Fibroblast of skin of left biceps (primary cell): ENCODE measurements around the gene TXNRD2.
A peak's percentile ranks its signal among the peaks of the same experiment; 100 is the strongest.
"Not testable (repeated sequence)": the region's sequence is repeated elsewhere in the genome, so short reads cannot be mapped to it uniquely, and the experiment has no call there.

Source experiments
- DNase-seq, 2 experiments: peaks; one replicate each; pipeline ENCODE4 v3.0.0-alpha.2; 2013; ENCODE audit warnings: low read depth in 2 of 2

The TXNRD2 gene

GRCh38 chr22:19948057-19948760 is 6.6 kb upstream of the TXNRD2 start:
- DNase-seq = no peak

GRCh38 chr22:19943082-19944026 is 1.7 kb upstream of the TXNRD2 start:
- peak; percentile 84 for DNase-seq

GRCh38 chr22:19942157-19943081 is 801 bp upstream of the TXNRD2 start:
- peak in 1 of 2 experiments; percentile 50 for DNase-seq

- DNase-seq = no peak
Observed at GRCh38 chr22:19940536-19941364, 868 bp downstream of the TXNRD2 start.

- DNase-seq = no peak
Observed at GRCh38 chr22:19937616-19938473, 3.8 kb downstream of the TXNRD2 start.

GRCh38 chr22:19936513-19936912 is 5.1 kb downstream of the TXNRD2 start:
- DNase-seq = no peak

- not testable (repeated sequence) for DNase-seq
Observed at GRCh38 chr22:19935123-19935718, 6.4 kb downstream of the TXNRD2 start.

- DNase-seq = no peak
Observed at GRCh38 chr22:19933341-19934241, 8.0 kb downstream of the TXNRD2 start.

GRCh38 chr22:19932367-19933206 is 9.0 kb downstream of the TXNRD2 start:
- DNase-seq = no peak

GRCh38 chr22:19931514-19931913 is 10.1 kb downstream of the TXNRD2 start:
- no peak for DNase-seq

- DNase-seq = no peak
Observed at GRCh38 chr22:19930551-19931486, 10.8 kb downstream of the TXNRD2 start.

GRCh38 chr22:19929586-19930550 is 11.8 kb downstream of the TXNRD2 start:
- DNase-seq = no peak

GRCh38 chr22:19928207-19928606 is 13.4 kb downstream of the TXNRD2 start:
- no peak for DNase-seq

- no peak for DNase-seq
Observed at GRCh38 chr22:19927696-19928095, 13.9 kb downstream of the TXNRD2 start.

GRCh38 chr22:19926028-19926427 is 15.6 kb downstream of the TXNRD2 start:
- DNase-seq = not testable (repeated sequence)
